Right atrium auricular region (tissue), 2 donors: Measurements from ENCODE around the gene CCDC51. TPM values are rescaled to one million over a fixed set of nuclear protein-coding genes. Genes with fewer than 3 reads are reported as not detected.
"Not testable (repeated sequence)": the region's sequence is repeated elsewhere in the genome, so short reads cannot be mapped to it uniquely, and the experiment has no call there.

Experiments
- DNase-seq: peaks from one replicate; pipeline ENCODE4 v3.0.0-alpha.2; 2019; ENCODE audit warnings: low spot score
- H3K27ac ChIP-seq, 2 donors: fragments of 200-600 bp; sonication (generic); 1 replicate in 1 of 2; 2 replicates in 1 of 2; pipeline ENCODE4 v1.5.1; 2016 to 2019
- H3K27me3 ChIP-seq, 2 donors: fragments of 200-600 bp; sonication (generic); one replicate each; pipeline versions ENCODE4 v1.5.1 to v1.6.0; 2017 to 2019
- H3K36me3 ChIP-seq: fragments of 200-600 bp; sonication (generic); one replicate; pipeline ENCODE4 v1.5.1; 2016
- H3K4me1 ChIP-seq, 2 donors: fragments of 200-600 bp; sonication (generic); one replicate each; pipeline versions ENCODE4 v1.5.1 to v1.6.0; 2017 to 2019
- H3K4me3 ChIP-seq, 2 donors: fragments of 200-600 bp; sonication (generic); 1 replicate in 1 of 2; 2 replicates in 1 of 2; pipeline ENCODE4 v1.5.1; 2017 to 2019; ENCODE audit warnings: mild to moderate bottlenecking in 1 of 2, moderate library complexity in 1 of 2
- H3K9me3 ChIP-seq, 2 donors: fragments of 200-600 bp; sonication (generic); one replicate each; pipeline ENCODE4 v1.5.1; 2019
- total RNA-seq, 2 donors: library from RNA; depleted of rRNA; stranded (reverse); fragments of >200 nt; gene quantifications; one replicate each; pipeline ENCODE4 v1.1.0, GENCODE V29; 2016
- TF ChIP-seq, protein P1 (sequence below), 2 donors: fragments of 200-600 bp; sonication (generic); IDR thresholded peaks; one replicate each; pipeline ENCODE4 v1.5.1; 2019; ENCODE audit warnings: antibody characterized with exemption in 2 of 2

Gene CCDC51
- total RNA-seq, 2 donors from 2014 or later = 8.4 to 9.2 TPM

DNA sequence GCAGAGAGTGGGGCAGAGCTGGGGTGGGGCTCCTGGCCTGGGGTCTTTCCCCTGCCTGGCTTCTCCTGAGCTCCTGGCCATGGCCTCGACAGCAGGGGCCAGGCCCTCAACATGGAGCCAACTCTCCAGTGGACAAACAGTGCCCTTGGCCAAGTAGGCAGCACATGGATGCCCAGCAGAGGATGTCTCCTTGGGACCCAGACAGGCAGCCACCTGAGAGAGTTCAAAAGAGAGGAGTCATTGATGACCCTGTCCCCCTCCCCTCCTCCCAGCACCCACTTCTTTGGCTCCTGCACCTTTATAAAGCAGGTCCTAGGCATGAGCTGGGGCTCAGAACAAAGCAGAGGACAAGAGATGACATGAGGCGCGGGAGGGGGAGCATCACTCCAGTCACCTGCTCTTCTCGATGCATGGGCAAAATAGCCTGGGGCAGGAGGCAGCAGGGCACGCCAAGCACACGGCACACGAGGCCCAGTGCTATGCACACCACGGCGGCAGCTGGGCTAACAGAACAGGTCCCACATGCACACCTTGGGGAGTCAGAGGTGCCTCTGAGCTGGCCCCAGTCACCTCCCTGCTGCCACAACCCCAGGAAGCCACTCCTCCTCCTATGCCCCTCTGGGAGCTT, 36.6 kb upstream of the CCDC51 start:
- no peaks in the 10 kb centered on the region for H3K9me3 ChIP-seq
- no peak overlapping the region for H3K4me3 ChIP-seq
- H3K27ac ChIP-seq = no peak overlapping the region
- H3K36me3 ChIP-seq = no peaks in the 10 kb centered on the region
- no peak for DNase-seq
- H3K27me3 ChIP-seq = no peaks in the 10 kb centered on the region
- TF ChIP-seq, protein P1, sequence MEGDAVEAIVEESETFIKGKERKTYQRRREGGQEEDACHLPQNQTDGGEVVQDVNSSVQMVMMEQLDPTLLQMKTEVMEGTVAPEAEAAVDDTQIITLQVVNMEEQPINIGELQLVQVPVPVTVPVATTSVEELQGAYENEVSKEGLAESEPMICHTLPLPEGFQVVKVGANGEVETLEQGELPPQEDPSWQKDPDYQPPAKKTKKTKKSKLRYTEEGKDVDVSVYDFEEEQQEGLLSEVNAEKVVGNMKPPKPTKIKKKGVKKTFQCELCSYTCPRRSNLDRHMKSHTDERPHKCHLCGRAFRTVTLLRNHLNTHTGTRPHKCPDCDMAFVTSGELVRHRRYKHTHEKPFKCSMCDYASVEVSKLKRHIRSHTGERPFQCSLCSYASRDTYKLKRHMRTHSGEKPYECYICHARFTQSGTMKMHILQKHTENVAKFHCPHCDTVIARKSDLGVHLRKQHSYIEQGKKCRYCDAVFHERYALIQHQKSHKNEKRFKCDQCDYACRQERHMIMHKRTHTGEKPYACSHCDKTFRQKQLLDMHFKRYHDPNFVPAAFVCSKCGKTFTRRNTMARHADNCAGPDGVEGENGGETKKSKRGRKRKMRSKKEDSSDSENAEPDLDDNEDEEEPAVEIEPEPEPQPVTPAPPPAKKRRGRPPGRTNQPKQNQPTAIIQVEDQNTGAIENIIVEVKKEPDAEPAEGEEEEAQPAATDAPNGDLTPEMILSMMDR (IDR thresholded peaks at IDR 0.05) = no peak
- peaks cover 0 to 24% of the 10 kb centered on the region in 2 donors for H3K4me1 ChIP-seq

DNA sequence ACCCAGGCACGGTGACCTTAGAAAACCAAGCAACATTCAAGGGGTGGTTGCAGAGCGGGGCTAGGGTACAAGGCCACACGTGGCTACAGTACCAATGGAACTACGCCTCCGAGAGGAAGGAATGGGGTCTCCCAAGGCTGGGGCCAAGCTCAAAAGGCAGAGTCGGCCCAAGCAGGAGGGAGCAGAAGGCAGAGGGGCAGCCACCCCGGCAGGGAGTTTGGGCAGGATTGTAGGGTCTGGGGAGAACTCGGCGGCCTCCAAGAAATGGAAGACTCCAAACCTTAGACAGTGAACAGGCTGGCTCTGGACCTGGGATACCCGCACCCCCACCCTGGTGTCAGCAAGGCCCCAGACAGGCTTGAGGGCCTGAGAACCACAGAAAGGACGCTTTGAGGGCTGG, 35.3 kb upstream of the CCDC51 start:
- Histone ChIP-seq H3K9me3 (no peaks in the 10 kb centered on the region), H3K27me3 (no peaks in the 10 kb centered on the region), H3K36me3 (no peaks in the 10 kb centered on the region), H3K4me1 (peaks cover 0 to 36% of the 10 kb centered on the region in 2 donors), H3K27ac (no peak overlapping the region), H3K4me3 (no peak overlapping the region)
- DNase-seq = no peak
- TF ChIP-seq, protein P1 (IDR thresholded peaks at IDR 0.05) = no peak

DNA sequence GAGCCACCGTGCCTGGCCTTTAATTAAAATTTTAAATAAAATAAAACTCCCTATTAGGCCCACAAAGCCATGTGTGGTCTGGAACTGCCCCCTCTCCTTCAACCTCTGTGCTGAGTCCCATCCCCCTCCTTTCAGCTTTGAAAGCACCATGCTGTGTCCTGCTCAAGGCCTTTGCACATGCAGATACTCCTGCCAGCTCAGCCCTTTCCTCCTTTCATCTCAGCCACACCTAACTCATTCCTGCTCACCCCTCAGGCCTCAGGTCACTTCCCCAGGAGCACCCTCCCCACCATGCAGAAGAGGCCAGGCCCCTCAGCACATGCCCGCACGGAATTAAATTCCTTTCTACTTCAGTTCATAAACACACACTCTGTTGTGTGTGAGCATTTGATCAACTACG, 34.7 kb upstream of the CCDC51 start:
- peaks cover 0 to 42% of the 10 kb centered on the region in 2 donors for H3K4me1 ChIP-seq
- TF ChIP-seq, protein P1 (IDR thresholded peaks at IDR 0.05) = no peak

DNA sequence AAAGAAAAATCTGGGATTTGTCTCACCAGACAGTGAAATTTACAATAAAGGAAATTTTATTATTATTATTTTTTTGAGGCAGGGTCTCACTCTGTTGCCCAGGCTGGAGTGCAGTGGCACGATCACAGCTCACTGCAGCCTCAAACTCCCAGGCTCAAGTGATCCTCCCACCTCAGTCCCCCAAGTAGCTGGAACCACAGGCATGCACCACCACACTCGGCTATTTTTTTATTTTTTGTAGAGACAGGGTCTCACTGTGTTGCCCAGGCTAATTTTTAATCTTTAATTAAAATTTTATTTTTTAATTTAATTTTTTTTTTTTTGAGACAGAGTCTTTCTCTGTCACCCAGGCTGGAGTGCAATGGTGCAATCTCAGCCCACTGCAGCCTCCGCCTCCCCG, 34.1 kb upstream of the CCDC51 start:
- not testable (repeated sequence) for DNase-seq

More for the DNA sequence above, 34.7 kb upstream of the CCDC51 start:
- Histone ChIP-seq H3K27ac (no peak overlapping the region), H3K36me3 (no peaks in the 10 kb centered on the region), H3K4me3 (no peak overlapping the region), H3K9me3 (no peaks in the 10 kb centered on the region), H3K27me3 (no peaks in the 10 kb centered on the region)
- DNase-seq = no peak

DNA sequence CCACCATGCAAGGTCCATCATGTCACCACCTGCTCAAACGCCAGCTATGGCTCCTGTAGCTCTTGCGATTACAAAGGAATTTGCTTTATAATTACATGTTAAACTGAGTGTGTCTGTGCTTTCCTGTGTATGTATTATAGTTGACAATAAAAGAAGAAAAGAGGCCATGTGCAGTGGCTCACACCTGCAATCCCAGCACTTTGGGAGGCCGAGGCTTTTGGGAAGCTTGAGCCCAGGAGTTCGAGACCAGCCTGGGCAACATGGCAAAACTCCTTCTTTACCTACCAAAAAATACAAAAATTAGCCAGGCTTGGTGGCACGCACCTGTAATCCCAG, 33.7 kb upstream of the CCDC51 start:
- H3K36me3 ChIP-seq = peaks cover 9% of the 10 kb centered on the region
- DNase-seq = no peak

More for the DNA sequence above, 34.1 kb upstream of the CCDC51 start:
- H3K27me3 ChIP-seq, H3K9me3 ChIP-seq, H3K36me3 ChIP-seq, H3K27ac ChIP-seq, H3K4me3 ChIP-seq: not testable (repeated sequence)
- H3K4me1 ChIP-seq = peaks cover 0 to 48% of the 10 kb centered on the region in 2 donors

DNA sequence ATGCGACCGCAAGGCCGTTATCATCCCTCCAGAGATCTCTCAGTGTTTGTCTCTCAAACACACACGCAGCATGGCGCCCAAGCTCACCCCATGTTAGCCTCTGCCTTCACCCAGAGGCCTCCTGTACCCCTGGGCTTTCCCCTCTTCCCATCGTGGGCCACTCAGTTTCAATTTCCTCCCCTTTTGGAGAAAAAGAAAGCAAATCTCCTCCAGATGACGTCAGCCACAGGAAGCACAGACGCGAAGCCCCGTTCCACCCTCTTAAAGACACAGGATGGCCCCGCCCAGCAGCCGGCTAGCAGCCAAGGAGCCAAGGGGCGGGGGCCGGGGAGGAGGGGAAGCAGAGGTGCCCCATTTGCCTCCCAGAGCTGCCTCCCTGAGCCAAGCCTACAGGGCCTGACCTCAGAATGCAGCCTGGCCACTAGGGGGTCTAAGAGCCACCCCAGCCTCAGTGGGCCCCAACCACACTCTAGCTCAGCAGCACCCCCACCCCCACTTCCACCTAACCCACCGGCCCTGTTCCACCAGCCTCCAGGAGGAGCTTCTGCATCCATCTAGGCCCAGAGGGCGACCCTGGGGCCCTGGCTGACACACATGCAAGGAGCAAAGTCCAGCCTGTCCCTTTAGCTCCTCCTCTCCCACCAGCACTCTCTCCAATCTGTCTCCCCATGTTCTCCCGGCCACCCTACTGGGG, 33.2 kb upstream of the CCDC51 start:
- no peaks in the 10 kb centered on the region for H3K9me3 ChIP-seq
- H3K4me3 ChIP-seq = peak overlapping the region; percentile 69 to 74
- H3K27me3 ChIP-seq = no peaks in the 10 kb centered on the region
- H3K4me1 ChIP-seq = peaks cover 0 to 54% of the 10 kb centered on the region in 2 donors
- TF ChIP-seq, protein P1 (IDR thresholded peaks at IDR 0.05) = peak; percentile 19 to 60
- H3K36me3 ChIP-seq = peaks cover 14% of the 10 kb centered on the region
- peak overlapping the region; percentile 96 to 99 for H3K27ac ChIP-seq
- DNase-seq = peak; percentile 95

More for the DNA sequence above, 33.7 kb upstream of the CCDC51 start:
- peak overlapping the region; percentile 96 to 99 for H3K27ac ChIP-seq
- H3K27me3 ChIP-seq = no peaks in the 10 kb centered on the region
- peak overlapping the region in 1 of 2 donors; percentile 69 for H3K4me3 ChIP-seq
- TF ChIP-seq, protein P1 (IDR thresholded peaks at IDR 0.05) = no peak
- H3K9me3 ChIP-seq = no peaks in the 10 kb centered on the region
- peaks cover 0 to 52% of the 10 kb centered on the region in 2 donors for H3K4me1 ChIP-seq
